HG03066 (cell line): ENCODE results near the gene TCL1A.
"Not testable (repeated sequence)": the region's sequence is repeated elsewhere in the genome, so short reads cannot be mapped to it uniquely, and the experiment has no call there.

Source experiments
- ATAC-seq: cut with Tn5 transposase; IDR thresholded peaks from one replicate; pipeline ENCODE4 v1.9.1; 2021; ENCODE audit warnings: low read depth; ENCODE audit not compliant: unreplicated experiment

TCL1A gene

DNA sequence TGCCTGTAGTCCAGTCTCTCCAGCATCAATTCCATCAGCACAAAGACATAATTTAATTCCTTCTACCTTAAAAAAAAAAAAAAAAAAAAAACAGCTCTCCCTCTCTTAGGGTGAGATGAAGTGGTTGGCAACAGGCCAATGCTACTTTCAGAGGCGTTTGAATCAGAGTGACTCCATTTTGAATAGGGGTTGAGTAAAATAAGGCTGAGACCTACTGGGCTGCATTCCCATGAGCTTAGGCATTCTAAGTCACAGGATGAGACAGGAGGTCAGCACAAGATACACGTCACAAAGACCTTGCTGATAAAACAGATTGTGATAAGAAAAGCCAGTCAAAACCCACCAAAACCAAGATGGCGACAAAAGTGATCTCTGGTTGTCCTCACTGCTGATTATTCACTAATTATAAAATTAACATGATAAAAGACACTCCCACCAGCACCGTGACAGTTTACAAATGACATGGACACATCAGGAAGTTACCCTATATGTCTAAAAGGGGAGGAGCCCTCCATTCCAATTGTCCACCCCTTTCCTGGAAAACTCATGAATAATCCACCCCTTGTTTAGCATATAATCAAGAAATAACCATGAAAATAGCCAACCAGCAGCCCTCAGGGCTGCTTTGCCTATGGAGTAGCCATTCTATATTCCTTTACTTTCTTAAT lies 34.6 kb downstream of the TCL1A start:
- no peak for ATAC-seq

DNA sequence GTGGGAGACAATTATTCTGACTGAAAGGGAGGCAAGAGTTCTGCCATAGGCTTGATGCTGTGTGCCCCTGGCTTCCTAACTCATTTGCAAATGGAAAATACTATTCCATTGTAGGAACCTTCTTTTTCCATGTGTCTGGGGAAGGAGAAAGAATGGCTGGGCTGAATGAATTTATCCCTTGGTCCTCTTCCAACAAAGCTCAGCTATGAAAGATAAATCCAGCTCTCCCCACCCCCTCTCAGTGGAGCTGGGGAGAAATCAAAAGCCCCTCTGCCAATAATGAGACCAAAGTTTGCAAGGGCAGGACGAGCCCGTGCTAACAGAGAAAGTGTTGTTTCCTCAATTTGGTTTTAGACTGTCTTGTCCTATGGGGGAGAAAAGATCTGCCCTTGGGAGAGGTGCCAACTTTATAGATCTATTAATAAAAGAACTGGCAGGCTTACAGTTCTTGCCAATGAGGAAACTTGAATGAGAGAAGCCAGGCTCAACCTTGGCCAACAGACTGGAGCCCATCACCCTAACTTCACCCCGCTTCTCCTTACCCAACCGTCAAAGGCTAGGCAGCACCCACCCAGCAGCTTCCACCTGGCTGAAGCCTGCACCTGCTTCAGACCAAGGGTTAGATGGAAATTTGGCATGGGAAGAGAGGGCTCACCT lies 36.6 kb downstream of the TCL1A start:
- no peak for ATAC-seq

DNA sequence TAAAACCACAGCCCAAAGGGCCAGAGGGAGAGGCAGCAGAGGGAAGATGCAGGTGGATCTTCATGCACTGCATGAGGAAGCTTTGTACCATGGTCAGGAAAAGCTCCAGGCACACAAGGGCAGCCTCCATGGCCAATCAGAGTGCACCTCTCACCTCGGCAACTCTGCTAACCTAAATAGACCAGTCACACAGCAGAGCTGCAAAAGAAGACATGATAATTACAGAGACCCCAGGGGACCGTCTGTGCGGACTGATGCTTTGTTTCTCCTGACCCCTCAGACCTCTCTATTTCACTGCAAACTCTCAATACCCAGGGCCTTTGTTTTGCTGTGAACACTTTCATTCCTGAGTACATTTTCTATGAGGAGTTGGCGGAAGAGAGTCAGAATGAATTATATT lies 38.4 kb downstream of the TCL1A start:
- ATAC-seq: no peak

DNA sequence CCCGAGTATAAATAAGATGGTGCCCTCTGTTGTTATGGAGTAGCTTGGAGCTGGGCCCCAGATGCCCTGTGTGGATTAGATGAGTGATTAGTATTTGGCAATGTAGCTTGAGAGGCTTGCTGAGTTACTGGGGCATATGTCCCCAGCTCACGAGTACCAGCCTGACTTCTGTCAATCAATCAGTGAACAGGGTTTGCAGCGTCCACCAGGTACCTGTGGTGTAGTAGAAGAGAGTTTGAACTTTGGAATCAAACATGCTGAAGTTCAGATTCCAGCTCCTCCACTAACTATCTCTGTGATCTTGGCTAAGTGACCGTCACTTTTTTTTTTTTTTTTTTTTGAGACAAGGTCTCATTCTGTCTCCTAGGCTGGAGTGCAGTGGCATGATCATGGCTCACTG lies 39.3 kb downstream of the TCL1A start:
- no peak for ATAC-seq

DNA sequence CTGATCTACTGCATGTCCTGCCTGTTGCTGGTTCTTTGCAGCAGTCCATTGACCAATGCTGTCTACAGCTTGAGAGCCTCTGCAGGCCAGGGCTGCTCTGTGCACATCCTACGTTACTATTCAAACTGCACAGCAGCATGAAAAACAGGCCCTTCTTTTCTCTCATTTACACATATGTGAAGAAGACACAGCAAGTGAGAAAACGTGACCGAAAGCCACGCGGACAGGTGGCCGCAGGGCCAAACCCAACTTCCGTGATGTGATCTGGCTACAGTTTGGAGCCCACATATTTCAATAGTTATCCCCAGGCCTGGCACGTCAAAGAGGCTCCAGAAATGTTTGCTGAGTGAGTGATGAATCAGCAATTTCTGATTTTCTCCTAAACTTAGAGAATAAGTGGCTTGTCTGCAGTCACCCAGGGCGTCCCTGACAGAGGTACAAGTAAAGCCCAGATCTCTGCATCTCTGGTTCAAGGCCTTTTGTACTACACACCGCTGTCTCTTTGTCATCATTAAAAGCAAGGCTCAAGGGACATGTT lies 45.6 kb downstream of the TCL1A start:
- ATAC-seq: peak; percentile 45

DNA sequence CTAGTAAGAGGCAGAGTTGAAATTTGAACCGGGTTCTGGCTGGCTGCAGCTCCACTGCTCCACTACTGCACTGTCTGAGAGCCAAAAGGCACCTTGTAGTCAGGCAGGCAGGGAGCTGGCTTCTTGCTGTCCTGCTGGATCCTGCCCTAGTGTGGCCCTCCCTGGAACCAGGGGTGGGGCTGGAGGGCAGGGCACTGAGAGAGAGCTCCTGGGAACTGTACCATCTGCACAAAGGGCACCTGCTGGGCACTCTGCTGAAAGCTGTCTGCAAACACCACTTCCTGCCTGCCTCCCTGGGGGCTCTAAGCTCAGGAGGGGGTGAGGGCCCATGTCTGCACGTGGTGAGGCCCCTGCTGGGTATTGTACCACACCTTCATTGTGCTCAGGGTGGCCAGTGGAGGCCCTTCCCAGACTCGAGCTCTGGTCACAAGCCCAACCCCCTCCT lies 46.7 kb downstream of the TCL1A start:
- no peak for ATAC-seq

DNA sequence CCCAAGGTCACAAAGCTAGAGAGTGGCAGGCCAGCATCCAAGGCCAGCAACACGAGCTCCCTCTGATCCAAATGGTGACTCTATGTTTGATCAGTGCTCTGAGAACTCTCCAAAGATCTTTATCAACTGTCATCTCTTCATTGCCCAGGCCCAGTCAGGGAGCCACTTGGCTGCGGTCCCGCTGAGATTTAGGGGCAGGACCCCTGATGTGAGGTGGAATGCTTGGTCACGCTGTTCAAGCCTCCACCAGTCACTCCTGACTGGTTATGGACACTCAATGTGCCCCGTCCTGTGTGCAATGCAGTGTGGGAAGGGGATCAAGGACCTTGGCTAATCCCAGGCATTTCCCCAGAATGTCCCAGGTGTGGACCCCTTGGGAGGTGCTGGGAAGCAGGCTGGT lies 47.5 kb downstream of the TCL1A start:
- no peak for ATAC-seq

DNA sequence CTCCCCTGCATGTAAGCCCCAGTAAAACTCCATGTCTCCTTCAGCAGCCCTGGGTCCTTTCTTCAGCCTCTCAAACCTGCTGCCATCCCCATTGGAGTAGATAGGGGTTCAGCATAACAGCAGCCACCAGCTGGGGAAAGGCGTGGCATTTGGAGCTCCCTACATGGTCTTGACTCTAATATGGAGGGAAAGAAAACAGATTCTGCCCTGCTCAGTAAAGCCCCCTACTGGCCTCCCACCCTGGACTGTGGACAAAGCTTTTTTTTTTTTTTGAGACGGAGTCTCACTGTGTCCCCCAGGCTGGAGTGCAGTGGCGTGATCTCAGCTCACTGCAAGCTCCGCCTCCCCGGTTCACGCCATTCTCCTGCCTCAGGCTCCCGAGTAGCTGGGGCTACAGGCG lies 48.4 kb downstream of the TCL1A start:
- ATAC-seq: not testable (repeated sequence)

DNA sequence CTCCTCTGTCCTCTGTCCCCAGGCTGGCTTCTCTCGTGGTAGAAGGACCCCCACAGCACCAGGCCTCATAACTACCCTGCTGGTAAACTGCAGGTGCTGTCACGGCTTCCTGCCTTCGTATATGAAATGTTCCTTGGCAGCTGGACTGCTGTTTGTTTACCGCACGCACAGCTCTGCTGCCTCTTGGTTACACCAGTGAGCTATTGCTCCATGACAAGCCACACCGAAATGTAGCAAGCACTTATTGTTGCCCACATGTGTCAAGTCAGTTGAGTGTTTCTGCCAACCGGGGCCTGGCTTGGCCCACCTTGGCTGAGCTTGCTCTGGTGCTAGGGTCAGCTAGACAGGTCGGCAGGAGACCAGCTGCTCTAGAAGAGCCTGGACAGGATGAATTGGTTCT lies 49.4 kb downstream of the TCL1A start:
- ATAC-seq: no peak

DNA sequence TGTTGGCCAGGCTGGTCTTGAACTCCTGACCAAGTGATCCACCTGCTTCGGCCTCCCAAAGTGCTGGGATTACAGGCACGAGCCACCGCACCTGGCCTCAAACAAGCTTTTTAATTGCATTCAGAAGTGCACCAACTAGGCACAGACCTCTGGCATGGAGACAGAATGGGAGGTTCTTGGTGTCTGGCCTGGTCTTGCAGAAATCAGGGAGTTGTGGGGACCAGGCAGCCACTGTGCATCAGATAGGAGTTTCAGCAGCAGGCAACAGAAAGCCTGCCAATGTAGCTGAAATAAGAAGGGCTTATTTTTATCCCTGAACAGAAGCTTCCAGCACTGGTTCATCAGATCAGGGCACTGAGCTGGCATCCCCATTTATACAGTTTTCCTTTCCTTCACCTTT lies 49.9 kb downstream of the TCL1A start:
- no peak for ATAC-seq

DNA sequence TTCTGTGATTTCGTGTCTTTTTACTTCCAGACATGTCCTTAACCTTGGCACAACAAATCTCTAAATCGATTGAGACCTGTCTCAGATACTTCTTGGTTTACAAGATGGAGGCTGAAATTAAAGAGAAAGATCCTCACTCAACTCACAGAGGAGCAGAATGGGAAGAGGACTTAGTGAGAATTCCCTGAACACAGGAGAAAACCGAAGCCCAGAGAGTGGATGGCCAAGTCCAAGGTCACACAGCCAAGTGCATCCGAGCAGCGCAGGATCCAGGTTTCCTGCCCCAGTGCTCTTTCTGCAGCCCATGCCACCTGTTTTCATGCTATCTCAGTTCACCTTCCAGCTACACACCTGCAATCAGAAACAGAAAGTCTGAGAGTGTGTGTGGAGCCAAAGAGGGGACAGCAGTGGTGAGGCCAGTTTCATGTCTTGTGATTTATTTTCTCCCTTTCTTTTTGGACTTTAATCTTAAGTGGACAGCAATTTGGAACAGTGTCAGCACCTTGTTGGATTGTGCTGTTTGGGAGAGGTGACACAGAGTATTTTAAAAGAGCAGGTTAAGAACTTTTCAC lies 50.6 kb downstream of the TCL1A start:
- ATAC-seq: no peak

DNA sequence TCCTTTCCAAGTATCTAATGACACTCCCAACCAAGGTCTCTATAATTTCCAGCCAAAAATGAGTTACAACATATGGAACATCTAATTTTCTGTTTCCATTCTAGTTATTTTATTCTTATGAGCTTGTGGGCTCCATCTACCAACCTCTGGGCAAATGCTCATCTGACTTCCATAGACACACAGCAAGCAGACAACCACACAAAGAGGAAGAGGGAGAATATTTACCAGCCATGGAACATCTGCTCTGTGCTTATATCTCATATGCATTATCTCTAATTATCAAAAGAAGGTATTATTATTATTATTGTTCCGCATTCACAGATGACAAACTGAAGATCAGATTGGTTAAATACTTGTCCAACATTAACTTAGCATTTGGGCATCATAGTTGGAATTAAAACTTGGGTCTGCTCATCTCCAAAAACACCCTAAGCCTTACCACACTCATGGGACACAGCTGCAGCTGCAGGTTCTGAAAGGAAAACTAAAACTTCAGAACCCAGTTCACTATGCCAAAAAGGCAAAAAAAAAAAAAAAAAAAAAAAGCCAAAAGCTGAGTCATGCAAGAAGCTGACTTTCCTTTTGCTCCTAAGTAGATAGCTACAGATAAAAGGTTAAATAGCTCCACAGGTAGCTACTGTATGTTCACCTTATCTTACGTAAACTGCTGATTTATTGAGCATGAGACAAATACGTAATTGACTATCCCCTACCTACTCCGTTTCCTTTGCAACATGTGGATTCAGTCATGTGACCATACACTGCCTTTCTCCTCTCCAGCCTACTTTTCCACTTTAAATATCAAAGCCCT lies 51.3 kb downstream of the TCL1A start:
- peak; percentile 36 for ATAC-seq

DNA sequence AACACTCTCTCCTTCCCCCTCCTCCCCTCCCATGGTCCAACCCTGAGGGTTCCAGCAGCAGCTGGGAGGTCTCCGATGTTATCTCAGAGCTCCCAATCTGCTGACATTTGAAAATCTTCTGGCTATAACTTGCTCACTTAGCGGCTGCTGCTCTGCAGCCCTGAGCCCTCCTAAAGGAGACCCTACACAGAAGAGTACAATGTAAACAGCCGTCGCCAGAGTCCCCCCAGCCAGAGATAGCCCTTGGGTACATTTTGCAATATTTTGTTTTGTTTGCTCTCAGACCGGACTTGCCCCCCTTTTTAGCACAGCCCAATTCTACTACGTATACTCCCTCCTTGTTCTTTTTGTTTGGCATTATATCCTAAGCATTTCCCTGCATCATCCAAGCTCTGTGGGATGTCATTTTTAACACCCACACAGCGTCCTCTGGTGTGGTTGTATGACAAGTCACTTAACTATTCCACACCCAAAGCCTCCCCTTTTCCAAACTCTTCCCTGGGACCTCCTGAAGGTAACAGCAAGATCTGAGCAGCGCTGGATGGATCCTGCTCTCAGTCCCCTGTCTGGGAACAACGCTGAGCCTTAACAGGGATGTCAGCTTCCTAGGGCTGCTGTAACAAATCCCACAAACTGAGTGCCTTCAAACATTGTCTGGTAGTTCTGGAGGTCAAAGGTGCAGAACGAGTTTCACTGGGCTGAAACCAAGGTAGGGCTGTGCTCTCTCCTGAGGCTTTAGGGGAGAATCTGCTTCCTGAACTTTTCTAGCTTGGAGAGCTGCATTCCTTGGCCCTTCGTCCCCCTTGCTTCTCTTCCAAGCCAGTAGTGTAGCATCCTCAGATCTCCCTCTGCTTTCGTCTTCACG lies 53.0 kb downstream of the TCL1A start:
- no peak for ATAC-seq

DNA sequence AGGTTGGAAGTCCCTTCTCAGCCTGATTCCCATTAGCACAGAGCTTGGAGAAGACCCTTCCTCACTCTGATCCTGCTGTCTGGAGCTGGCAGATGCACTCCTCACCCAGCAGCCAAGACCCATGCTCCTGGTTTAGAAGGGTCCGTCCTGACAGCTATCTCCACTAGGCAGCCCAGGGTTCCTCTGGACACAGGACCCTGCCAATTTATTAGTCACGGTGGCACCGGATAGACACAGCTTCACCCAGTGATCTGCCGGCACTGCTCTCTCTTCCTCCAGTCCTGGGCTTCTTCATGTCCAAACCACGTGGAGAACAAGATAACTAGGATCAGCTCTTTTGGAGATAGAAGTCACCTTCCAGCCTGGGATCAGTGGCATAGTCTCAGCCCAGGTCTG lies 53.9 kb downstream of the TCL1A start:
- no peak for ATAC-seq
